Fibroblast of skin of right quadriceps (primary cell): Measurements from ENCODE around the gene BPGM.
"Not testable (repeated sequence)": the region's sequence is repeated elsewhere in the genome, so short reads cannot be mapped to it uniquely, and the experiment has no call there.

Experiments used
- DNase-seq: peaks from one replicate; pipeline ENCODE4 v3.0.0-alpha.2; 2013

The BPGM gene

DNA sequence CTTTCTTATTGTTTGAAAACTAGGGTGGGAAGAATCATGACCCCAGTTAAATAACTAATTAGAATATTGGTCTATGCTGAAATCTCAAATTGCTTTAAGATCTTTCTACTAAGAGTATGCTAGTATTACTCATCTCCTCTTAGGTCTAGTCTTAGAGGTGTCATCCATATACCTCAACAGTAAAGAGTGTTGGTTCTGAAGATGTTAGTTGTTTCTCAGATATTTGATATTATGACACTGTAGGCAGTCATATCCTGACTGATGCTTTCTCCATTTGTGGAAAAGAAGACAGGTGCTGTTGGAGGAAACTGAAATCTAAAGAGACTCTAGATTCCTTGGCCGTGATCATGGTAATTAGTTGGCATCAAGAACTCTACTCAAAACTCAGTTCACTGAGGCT is 21.2 kb downstream of the BPGM start:
- no peak for DNase-seq

DNA sequence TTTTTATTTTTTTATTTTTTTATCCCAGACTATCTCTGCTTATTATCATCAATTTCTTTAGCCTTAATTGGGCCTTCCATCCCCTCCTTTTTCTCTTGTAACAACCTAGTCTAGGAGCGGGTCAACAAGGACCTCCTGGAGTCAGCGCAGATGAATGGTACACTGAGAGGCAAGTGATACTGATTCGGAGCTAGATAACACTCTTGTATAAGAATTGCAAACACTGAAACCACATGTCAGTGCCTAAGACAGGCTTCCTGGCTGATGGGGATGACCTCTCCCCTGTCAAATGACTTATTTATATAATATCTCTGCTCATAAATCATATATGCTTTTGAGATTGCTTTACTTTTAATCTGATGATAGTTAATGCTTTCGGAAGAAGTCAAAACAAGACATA is 22.7 kb downstream of the BPGM start:
- no peak for DNase-seq

DNA sequence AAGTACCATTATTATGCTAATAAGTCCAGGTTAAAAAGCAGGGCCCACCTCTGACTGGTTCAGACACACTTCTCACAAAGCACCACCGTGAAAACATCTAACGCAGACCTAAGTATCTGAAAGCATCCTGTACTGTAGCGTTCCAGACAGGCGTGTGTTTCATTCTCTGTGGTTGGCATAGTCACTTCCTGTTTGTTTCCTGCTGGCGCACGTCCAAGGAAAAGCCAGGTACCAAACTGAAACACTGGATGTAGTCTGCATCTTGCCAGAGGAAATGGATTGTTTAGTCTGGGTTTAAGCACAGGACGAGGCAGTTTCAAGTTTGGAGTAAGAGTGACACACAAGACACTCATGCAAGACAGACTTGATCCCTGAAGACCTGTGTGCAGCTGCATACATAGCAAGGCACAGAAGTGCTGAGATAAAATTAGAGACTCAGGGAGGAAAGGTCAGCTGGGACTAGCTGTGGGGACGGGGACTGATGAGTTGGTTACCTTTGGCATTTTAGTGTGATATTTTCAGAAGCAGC is 23.3 kb downstream of the BPGM start:
- peak; percentile 89 for DNase-seq

DNA sequence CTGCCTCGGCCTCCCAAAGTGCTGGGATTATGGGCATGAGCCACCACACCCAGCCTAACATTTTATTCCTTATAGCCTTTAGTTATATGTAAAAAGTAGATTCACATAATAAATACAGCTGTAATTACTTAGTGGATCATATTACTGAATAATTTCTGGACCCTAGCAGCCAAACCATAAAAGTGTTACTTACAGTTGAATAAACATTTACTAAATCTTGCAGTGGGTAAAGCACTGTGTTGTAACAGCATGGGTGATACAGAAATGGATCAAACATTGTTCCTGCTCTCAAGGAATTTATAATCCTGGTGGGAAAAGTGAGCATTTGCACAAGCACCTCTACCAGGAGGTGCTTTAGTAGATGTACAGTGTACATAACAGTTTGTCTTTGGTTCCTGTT is 25.0 kb downstream of the BPGM start:
- no peak for DNase-seq

DNA sequence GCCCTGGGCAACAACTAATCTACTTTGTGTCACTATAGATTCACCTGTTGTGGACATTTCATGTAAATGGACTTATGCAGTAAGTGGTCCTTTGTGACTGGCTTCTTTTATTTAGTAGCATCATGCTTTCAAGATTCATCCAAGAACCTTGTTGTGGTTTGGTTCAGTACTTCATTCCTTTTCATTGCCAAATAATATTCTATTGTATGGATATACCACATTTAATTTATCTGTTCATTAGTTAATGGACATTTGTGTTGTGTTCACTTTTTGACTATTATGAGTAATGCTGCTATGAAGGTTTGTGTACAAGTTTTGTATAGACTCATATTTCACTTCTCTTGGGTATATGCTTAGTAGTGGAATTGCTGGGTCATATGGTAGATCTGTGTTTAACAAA is 27.8 kb downstream of the BPGM start:
- DNase-seq = no peak

DNA sequence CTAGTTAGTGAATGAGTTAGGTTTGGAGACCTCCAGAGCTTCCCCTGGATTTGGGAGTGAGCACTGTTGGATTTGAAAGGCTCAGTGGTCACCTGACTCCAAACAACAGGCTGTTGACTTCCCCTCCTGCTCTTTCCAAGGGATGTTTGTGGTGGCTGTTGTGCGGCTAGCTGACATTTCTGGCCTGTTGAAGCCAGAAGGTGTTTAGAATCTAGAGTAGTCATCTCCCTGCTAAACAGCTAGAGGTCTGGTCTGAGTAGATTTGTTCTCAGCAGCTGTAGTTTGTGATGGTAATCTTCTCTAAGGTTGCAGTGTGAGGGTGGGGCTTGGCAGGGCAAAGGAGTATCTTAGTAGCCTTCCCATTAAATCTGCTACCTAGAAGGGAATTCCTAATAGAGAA is 30.1 kb downstream of the BPGM start:
- DNase-seq = no peak

DNA sequence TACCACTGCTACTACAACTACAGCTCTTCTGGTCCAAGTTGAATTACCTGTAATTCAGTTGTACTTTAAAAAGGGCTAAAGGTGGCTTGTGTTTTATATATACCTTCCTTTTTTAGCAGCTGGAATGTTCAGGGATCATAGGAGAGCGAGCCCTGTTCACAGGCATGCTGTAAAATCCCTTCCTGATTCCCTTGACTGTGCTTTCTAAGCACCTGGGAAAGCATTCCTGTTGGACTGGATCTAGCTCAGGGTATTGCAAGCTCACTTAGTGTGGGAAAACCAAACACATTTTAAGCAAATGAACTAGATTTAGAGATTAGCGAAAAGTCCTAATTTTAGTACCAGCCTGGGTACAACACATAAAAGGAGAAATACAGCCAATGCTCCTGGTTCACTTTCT is 31.5 kb downstream of the BPGM start:
- DNase-seq = no peak

DNA sequence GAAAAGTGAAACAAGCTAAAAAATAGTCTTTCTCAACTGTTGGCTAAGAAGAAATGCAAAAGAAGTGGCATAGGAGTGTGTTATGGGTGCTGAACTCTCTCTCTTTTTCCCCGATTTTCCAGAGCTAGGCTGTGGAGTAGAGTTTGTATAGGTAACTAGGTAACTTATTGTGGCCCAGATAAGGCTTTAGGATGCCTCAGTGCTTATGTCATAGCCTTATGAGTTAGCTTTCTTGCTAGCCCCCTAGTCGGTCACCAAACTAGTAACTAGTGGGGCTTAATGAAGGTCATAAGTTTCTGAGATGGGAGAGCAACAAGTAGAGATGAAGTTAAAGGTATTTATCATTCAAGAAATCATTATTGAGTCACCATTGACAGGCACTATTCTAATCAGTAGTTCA is 32.4 kb downstream of the BPGM start:
- no peak for DNase-seq

DNA sequence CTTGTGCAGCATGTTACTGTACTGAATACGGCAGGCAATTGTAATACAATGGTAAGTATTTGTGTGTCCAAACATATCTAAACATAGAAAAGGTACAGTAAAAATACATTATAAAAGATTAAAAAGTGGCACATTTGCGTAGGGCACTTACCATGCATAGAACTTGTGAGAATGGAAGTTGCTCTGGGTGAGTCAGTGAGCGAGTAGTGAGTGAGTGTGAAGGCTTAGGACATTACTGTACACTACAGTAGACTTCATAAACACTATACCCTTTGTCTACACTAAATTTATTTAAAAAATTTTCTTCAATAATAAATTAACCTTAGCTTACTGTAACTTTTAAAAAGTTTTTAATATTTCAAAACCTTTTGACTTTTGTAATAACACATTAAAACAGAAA is 37.5 kb downstream of the BPGM start:
- DNase-seq = no peak

DNA sequence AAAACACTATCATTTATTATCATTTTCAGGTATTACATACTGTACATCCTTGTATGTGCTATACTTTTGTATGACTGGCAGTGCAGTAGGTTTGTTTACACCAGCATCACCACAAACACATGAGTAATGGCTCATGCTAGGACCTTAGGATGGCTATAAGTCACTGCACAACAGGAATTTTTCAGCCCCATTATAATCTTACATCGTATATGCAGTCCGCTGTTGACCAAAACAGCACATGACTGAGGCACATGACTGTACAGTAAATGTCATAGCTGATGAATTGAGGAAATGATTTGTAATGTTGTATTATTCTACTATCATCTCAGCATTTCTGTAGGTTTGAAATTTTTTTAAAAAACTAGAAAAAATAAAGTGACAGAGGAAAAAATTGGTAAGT is 38.6 kb downstream of the BPGM start:
- DNase-seq = no peak

DNA sequence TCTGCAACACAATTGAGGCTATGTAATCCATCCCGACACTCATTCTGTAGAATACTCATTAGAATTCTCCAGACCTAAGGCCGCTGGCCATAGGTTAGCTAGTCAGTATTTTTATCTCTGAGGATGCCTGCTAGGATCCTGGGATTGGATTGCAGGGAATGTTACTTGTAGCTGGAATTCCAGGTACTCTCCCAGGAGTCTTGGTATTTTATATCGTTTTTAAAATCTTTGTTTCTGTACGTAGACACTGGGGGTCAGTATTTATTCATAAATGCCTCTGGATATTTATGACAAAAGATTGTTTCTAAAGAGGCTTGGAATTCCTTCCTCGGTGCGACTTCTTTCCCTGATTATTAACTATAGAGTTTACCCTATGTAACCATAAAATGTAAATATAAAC is 40.1 kb downstream of the BPGM start:
- DNase-seq = no peak

DNA sequence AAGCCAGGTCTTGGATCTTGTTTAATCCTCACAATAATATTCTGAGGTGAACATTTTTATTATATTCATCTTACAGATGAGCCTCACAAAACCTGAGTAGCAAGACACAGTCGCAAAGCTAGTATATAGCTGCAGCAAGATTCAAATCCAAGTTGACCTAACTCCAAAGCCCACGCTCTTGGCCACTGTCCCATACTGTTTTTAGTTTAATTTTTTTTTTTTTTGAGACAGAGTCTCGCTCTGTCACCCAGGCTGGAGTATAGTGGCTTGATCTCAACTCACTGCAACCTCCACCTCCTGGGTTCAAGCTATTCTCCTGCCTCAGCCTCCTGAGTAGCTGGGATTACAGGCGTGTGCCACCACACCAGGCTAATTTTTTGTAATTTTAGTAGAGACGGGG is 42.9 kb downstream of the BPGM start:
- not testable (repeated sequence) for DNase-seq

DNA sequence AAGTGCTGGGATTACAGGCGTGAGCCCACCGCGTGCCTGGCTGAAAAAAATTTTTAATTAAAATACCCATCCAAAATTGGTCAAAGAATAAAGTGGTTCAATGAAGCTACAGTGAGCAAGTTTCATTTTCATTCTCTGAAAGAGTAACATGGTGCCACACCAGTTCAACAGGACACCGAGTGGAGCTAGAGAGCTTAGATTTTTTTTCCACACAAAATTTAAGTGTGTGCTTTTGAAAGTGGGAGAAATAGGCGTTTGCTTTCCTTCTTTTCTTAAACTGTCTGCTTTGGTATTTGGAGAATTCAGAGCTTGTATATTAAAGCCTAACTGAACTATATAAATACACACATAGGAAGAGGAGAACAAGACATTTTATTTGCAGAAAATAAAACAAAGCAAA is 43.4 kb downstream of the BPGM start:
- DNase-seq = peak; percentile 76

DNA sequence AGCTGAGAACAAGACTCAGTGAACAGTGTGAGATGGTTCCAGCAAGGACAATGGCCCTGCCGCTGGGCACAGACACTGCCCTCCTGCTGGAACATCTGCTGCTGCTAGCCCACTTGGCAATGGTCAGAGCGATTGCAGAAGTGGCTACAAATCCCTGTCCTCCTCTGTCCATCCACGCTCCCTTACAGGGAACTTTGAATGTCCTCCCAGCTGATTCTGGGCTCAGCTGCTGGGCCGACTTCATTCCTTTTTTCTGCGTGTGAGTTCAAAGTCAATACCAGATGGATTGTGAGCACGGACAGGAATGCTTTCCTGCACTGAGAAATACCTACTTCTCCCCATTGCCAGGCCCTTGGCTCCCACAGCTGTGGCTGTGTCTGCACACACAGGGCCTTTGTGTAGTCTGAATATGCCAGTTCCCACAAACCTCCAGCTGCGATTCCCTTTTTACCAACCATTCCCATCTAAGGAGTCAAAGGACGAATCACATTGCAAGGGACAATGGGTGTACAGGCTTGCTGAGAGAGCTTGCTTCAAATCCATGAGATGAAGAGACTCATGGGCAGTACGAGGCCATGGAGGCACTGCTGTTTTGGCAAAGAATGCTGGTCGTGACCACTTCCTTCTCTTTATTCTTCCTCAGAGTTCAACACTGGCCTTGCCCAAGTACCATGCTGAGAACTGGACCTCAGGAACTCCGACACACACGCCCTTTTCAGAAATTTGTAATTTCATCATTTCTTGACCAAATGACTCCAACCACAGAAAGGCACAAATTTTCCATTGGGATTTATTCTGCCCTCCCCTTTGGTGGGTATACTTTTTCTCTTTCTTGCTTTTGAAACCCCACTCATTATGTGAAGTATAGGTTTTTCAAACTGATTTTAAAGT is 44.2 kb downstream of the BPGM start:
- DNase-seq = no peak

DNA sequence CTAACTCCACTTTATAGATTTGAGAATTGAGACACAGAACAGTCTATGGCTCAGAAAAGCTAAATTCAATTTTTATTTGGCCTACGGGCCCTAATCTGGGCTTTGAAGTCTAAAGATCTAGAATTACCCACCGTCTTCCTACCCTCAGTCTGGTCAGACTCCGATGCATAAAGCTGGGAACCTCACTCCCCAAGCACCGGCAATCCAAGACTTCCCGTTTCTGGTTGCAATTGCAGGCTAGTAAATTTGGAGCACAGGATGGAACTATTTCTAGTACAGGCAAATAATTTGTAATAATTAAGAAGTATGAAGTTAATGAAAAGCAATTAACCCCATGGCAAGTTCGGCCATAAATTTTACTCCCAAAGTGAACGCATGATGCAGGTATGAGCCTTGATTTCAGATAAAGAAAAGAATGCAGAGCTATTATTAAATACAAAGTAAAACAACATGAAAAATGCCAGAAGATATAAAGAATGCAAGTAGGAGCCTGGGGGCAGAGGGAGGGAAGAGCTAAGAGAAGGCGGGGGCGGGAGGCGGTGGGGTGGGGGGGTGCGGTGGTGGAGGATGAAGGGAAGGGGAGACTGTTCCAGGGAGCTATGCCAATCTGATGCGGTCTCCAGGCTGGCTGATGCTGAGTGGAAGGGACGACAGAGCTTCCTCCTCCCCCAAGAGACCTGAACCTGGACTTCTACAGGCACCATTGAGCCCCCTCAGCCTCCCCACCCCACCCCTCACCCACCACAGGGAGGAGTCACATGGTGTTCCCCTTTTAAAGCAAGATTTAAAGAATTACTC is 45.1 kb downstream of the BPGM start:
- DNase-seq = peak; percentile 87

DNA sequence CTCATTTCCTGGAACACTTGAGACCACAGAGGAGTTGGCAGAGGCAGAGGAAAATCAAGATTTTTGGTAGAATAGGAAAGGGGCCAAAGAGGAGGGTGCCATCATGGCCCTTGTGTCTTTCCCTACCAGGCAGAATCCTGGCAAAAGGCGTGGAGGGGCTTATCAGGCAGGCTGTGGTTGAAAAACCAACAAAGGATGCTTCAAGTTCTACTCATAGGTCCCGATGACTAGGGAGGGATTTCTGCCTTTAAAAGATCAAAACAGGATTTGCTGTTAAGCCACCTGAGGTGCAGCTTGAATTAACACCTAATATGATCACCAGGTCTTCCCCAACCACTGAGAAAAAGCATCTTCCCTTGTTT is 45.7 kb downstream of the BPGM start:
- no peak for DNase-seq

DNA sequence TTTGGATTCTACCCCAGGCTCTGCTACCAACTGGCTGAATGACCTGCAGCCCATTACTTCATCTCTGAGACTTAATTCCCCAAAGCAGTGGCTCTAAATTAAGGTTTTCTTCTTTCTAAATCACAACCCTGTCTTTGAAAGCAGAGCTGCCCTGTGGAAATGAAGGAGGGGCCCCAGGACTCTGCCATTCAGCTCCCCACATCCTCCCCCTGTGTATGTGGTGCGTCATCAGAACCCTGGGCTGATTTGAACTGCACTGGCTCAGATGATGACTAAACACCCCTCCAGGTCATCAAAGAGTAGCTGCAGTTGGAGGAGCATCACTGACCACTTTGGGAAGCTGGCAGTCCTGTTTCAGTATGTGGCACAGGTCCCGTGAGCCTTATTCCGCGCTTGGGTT is 46.6 kb downstream of the BPGM start:
- DNase-seq = peak; percentile 95

DNA sequence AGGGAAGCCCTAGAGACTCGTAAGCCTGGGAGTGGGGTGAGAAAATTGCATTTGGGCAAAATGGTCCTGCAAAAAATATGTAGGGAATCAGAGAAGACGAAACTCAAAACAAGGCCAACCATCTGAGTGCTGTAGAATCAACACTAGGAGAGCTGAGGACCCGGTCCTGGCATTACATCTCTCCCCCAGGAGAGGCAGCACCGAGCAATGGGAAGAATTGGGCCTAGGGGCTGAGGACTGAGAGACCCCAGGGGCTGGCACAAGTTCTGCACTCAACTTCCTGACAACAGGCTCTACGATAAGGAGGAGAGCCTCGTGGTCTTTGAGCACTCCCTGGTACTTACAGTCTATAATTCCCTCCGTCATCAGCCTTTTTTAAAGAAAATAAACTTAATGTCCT is 47.6 kb downstream of the BPGM start:
- no peak for DNase-seq

DNA sequence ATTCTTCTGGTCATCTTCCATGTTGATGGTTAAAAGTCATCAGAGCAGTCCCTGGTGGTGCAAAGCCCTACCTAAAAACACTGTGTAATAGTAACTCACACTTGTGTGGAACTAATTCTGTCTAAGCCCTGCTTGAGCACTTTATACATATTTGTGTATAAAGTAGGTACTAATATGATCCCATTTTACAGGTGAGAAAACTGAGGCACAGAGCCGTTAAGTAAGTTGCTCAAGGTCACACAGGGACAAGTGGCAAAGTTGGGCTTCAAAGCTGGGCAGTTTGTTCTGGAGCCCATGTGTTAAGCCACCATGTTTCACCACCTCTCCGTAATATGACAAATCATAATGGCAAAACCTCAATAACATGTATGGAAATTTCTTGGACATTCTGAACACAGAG is 48.1 kb downstream of the BPGM start:
- no peak for DNase-seq

DNA sequence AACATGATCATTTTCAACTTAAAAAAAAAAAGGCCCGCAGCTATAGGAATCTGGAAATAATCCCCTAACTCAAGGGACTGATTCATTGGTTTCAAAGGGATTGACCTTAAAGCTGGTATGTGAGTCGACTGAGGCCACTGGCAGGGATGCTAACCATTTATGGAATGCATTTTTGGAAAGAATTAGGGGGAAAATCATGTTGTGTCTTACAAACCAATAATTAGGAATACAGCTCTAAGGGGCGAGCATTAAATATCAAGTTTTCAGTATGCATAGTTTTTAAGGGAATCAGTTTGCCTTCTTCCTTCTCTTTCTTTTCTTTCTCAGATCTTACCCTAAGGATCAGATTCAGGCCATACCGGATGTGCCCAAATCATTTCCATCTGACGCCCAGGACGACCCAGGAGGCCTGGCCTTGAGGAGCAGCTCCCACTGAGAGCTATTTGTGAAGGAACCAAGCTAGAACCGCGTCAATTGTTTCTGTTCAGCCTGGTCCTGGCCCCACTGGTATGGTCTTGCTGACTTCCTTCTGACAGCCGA is 48.7 kb downstream of the BPGM start:
- DNase-seq = peak; percentile 96

DNA sequence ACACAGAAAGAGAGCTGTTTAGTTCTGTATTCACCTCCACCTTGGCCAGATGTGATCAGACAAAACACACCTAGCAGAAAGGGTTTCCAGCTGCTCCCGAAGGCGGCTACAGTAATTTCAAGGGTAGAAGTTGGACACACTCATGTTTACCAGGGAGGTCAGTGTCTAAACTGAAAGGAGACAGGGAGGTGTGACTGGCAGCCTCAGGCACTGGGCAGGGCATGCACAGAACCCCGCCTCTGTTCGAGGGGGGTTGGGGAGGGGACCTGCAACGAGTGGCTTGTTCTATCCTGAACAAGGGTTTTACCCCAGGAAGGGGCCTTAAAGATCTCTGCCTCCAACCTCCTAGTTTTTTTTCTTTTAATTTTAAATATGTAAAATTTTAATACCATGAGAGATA is 49.6 kb downstream of the BPGM start:
- no peak for DNase-seq

DNA sequence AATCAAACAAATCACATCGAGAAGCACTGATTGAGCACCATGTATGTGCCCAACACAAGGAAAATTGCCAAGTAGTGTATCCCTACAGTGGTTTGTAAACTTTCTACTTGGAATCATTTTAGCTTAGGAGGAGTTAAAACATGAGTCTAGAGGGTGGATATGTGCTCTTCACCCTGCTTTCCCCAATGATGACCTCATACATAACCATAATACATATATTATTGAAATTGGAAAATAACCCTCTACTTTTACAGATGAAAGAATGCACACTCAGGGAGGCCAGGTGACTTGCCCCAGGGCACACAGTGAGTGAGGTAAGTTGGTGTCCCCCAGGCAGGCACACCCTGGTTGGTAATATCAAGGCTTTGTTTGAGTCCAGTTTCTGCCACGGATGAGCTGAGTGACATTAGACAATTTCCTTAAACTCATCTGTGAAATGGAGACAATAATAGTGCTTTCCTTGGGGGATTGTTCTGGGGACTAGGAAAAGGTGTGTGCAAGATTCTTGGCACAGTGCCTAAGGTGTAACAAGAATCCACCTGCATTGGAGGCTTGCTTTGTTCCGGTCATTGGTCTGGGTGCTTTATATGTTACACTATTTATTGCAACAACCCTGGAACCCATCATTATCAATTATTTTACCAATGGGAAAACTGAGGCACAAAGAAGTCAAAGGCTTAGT is 50.7 kb downstream of the BPGM start:
- DNase-seq = no peak

DNA sequence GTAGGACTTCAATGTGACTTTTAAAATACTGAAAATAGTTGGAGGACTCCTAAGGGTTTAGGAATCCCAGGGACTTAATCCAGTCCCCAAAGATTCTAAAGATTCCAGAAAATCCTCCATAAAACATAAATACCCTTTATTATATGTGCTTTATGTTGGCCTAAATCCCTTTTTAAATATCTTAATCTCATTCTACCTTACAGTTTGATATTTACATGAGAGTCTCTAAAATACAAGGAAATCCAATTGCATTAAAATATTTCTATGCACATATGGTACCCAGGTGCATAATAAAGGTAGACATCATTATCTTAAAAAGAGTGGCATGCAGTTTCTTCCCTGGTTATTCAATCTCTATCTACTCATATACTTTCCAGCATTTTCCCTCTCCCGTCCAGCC is 51.8 kb downstream of the BPGM start:
- no peak for DNase-seq
